ENCODE results near the gene TNFRSF4. TPM values are rescaled to one million over a fixed set of nuclear protein-coding genes. Genes with fewer than 3 reads are reported as not detected.

Gene TNFRSF4
- total and polyA plus RNA-seq, 10 of the 15 experiments (the other 5 are each of a cell fraction or from before 2014, with no cell fraction given) = 0.05 to 7.3 (median 2.5) TPM; not detected in 1

DNA sequence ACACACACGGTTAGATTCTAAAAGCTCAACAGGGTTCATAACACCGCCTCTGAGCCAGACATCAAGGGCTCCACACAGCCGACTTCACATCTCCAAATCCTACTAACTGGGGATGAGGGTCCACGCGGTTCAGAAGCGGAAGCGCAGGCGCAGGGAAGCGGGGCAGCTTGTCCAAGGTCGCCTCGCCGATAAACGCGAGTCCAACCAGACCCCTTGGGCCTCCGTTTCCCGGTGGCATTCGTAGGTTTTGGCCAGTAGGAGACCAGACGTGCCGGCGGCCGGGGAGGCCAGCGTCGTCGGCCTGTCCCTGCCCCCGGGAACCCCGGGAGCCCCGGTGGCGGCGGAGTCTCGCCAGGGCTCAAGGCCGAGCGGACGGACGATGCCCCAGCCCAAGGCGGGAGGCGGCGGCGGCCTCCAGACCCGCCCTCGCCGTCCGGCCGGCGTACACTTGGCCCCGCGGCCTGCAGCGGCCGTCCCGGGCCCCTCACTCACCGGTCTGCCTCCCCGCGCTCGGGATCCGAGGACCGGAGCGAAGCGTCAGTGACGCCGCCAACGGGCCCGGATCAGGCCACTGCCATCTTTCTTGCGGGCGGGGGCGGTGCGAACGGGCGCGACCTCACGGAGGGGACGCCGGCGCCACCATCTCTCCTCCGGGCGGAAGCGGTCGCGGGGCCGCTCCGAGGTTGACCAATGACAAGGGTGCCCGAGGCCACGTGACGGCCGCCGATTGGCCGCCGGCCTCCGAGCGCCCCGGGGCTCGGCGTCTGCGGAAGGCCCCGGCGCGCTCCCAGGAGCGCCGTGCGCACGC lies 17.7 kb upstream of the TNFRSF4 start, which contains the start of gene SDF4:
Gene SDF4, minus strand, starts transcription at position 602 of the 808 bp plus-strand sequence. CDS start 3,229 bp downstream, outside the sequence.
- Histone ChIP-seq H4K20me1 (ENCODE audit: control insufficient read depth, insufficient read depth) (no peaks in the 10 kb centered on the region), H2AFZ (ENCODE audit: control insufficient read depth, low read depth, low read length) (peak within 1 kb of the TSS; percentile 75), H3K9ac (ENCODE audit: control insufficient read depth, insufficient read depth, low read length) (peak within 1 kb of the TSS; percentile 97), H3K79me2 (ENCODE audit: control insufficient read depth, insufficient read depth, low read length) (peaks cover 50% of the 10 kb centered on the region), H3K9me3 (replicated peaks; ENCODE audit: control insufficient read depth, insufficient read depth, low read length) (no peaks in the 10 kb centered on the region; the same call in 2 of the 3 replicates), H3K36me3 (ENCODE audit: control insufficient read depth in 2 of 2, insufficient read depth in 2 of 2, low read length in 1 of 2) (peaks cover 4 to 17% of the 10 kb centered on the region in 2 experiments; a peak in 3 of 4 replicates), H3K4me2 (ENCODE audit: control insufficient read depth, insufficient read depth) (peak within 1 kb of the TSS; percentile 81), H3K4me3 (peak within 1 kb of the TSS; percentile 91), H3K27me3 (replicated peaks in 1 of 2; ENCODE audit: control insufficient read depth in 2 of 2, insufficient read depth in 2 of 2, low read length in 1 of 2) (no peaks in the 10 kb centered on the region), H3K4me1 (ENCODE audit: control insufficient read depth, insufficient read depth, low read length) (peaks cover 4% of the 10 kb centered on the region), H3K27ac (ENCODE audit: control insufficient read depth, insufficient read depth) (peak within 1 kb of the TSS; percentile 93)
- DNase-seq (ENCODE audit: low read depth, low spot score) (peak; percentile 72), FAIRE-seq (peak; percentile 76), ATAC-seq (peak; percentile 98)
- no TSS peak for BruUV-seq (replicated peaks)
- in situ Hi-C loops (cut with MboI) = no loop called here
- SMC1A ChIA-PET (ENCODE audit: uncharacterized antibody, unreplicated experiment) = interaction anchor here (0.6 to 1.3 kb wide), 6 partner anchors 19 to 273 kb away, joined by 3 to 10 read pairs (median 4); no protein-coding TSS in a partner anchor
- RAD21 ChIA-PET (ENCODE audit: unreplicated experiment) = interaction anchor here (0.6 to 1.5 kb wide), 9 partner anchors 19 to 212 kb away, joined by 3 to 8 read pairs (median 5); no protein-coding TSS in a partner anchor
- POLR2A ChIA-PET = interaction anchor here (0.6 to 1.9 kb wide), 6 partner anchors 17 to 75 kb away, joined by 3 to 8 read pairs (median 3); no protein-coding TSS in a partner anchor
- CTCF ChIA-PET = interaction anchor here (0.6 to 1.8 kb wide), 5 partner anchors 11 to 144 kb away, joined by 4 to 21 read pairs (median 8); no protein-coding TSS in a partner anchor
- intact Hi-C loops (cut with micrococcal nuclease; ENCODE audit: unreplicated experiment) = loop anchor here (5.0 kb wide), 1 partner anchor 109 kb away; no protein-coding TSS in a partner anchor
- under 1% methylated on average over 99 of the region's 99 CpGs for WGBS (ENCODE audit: insufficient coverage, insufficient replicate concordance, low lambda C conversion rate, missing lambda C conversion rate)
- TF ChIP-seq RCOR1 (conservative IDR thresholded peaks at IDR 0.05; ENCODE audit: low read depth, low read length) = peak; percentile 92; the same call in 1 of the 2 replicates
- TF ChIP-seq, protein P1, sequence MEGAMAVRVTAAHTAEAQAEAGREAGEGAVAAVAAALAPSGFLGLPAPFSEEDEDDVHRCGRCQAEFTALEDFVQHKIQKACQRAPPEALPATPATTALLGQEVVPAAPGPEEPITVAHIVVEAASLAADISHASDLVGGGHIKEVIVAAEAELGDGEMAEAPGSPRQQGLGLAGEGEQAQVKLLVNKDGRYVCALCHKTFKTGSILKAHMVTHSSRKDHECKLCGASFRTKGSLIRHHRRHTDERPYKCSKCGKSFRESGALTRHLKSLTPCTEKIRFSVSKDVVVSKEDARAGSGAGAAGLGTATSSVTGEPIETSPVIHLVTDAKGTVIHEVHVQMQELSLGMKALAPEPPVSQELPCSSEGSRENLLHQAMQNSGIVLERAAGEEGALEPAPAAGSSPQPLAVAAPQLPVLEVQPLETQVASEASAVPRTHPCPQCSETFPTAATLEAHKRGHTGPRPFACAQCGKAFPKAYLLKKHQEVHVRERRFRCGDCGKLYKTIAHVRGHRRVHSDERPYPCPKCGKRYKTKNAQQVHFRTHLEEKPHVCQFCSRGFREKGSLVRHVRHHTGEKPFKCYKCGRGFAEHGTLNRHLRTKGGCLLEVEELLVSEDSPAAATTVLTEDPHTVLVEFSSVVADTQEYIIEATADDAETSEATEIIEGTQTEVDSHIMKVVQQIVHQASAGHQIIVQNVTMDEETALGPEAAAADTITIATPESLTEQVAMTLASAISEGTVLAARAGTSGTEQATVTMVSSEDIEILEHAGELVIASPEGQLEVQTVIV (IDR thresholded peaks at IDR 0.05; ENCODE audit: borderline replicate concordance, partially characterized antibody) = peak; percentile 75
- TF ChIP-seq LARP7 (IDR thresholded peaks at IDR 0.05) = peak; percentile 94
- TF ChIP-seq MTA3 (IDR thresholded peaks at IDR 0.05; ENCODE audit: borderline replicate concordance, low read length) = no peak
- TF ChIP-seq DPF2 (IDR thresholded peaks at IDR 0.05) = peak; percentile 81; the same call in 1 of the 2 replicates
- TF ChIP-seq EGR1 (IDR thresholded peaks at IDR 0.05; ENCODE audit: borderline replicate concordance in 1 of 2, low read depth in 2 of 2, low read length in 2 of 2) = peak; percentile 22 to 83
- TF ChIP-seq RUNX3 (IDR thresholded peaks at IDR 0.05; ENCODE audit: low read length) = peak; percentile 69
- TF ChIP-seq TCF3 (IDR thresholded peaks at IDR 0.05; ENCODE audit: borderline replicate concordance, insufficient read depth, low read depth, low read length) = 0 out of 2 replicates have a peak, but pooled peaks have one; percentile 38
- no peak for TF ChIP-seq KAT2A (conservative IDR thresholded peaks at IDR 0.05; ENCODE audit: control insufficient read depth, low read depth, low read length)
- TF ChIP-seq, protein P2, sequence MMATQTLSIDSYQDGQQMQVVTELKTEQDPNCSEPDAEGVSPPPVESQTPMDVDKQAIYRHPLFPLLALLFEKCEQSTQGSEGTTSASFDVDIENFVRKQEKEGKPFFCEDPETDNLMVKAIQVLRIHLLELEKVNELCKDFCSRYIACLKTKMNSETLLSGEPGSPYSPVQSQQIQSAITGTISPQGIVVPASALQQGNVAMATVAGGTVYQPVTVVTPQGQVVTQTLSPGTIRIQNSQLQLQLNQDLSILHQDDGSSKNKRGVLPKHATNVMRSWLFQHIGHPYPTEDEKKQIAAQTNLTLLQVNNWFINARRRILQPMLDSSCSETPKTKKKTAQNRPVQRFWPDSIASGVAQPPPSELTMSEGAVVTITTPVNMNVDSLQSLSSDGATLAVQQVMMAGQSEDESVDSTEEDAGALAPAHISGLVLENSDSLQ (IDR thresholded peaks at IDR 0.05) = no peak
- TF ChIP-seq ATF7 (IDR thresholded peaks at IDR 0.05; ENCODE audit: low read depth) = no peak
- no peak for TF ChIP-seq HDAC2 (IDR thresholded peaks at IDR 0.05)
- TF ChIP-seq POLR2A (IDR thresholded peaks at IDR 0.05; ENCODE audit: low read depth, low read length) = peak; percentile 96
- TF ChIP-seq FOS (IDR thresholded peaks at IDR 0.05; ENCODE audit: borderline replicate concordance, extremely low read depth, insufficient read length) = peak; percentile 43
- TF ChIP-seq TCF12 (IDR thresholded peaks at IDR 0.05; ENCODE audit: low read depth, low read length) = no peak
- TF ChIP-seq, protein P3, sequence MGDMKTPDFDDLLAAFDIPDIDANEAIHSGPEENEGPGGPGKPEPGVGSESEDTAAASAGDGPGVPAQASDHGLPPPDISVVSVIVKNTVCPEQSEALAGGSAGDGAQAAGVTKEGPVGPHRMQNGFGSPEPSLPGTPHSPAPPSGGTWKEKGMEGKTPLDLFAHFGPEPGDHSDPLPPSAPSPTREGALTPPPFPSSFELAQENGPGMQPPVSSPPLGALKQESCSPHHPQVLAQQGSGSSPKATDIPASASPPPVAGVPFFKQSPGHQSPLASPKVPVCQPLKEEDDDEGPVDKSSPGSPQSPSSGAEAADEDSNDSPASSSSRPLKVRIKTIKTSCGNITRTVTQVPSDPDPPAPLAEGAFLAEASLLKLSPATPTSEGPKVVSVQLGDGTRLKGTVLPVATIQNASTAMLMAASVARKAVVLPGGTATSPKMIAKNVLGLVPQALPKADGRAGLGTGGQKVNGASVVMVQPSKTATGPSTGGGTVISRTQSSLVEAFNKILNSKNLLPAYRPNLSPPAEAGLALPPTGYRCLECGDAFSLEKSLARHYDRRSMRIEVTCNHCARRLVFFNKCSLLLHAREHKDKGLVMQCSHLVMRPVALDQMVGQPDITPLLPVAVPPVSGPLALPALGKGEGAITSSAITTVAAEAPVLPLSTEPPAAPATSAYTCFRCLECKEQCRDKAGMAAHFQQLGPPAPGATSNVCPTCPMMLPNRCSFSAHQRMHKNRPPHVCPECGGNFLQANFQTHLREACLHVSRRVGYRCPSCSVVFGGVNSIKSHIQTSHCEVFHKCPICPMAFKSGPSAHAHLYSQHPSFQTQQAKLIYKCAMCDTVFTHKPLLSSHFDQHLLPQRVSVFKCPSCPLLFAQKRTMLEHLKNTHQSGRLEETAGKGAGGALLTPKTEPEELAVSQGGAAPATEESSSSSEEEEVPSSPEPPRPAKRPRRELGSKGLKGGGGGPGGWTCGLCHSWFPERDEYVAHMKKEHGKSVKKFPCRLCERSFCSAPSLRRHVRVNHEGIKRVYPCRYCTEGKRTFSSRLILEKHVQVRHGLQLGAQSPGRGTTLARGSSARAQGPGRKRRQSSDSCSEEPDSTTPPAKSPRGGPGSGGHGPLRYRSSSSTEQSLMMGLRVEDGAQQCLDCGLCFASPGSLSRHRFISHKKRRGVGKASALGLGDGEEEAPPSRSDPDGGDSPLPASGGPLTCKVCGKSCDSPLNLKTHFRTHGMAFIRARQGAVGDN (IDR thresholded peaks at IDR 0.05) = peak; percentile 68
